ENCODE results near the gene H6PD.

DNA sequence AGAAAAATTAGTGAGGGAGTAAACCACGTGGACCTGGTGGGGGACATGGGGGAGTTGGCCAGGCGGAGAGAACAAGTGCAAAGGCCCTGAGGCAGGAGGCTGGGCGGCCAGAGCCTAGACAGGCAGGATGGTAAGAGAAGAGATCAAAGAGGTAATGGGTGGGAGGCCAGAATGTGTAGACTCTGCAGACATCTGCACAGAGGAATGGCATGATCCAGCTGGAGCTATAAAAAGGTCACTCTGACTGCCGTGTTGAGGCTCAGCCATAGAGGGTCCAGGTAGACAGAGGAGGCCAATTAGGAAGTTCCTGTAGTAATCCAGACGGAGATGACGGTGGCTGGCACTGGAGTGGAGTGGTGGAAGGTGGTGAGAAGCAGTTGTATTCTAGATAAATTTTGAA, 3.6 kb downstream of the H6PD start:
- TF ChIP-seq, protein P1, sequence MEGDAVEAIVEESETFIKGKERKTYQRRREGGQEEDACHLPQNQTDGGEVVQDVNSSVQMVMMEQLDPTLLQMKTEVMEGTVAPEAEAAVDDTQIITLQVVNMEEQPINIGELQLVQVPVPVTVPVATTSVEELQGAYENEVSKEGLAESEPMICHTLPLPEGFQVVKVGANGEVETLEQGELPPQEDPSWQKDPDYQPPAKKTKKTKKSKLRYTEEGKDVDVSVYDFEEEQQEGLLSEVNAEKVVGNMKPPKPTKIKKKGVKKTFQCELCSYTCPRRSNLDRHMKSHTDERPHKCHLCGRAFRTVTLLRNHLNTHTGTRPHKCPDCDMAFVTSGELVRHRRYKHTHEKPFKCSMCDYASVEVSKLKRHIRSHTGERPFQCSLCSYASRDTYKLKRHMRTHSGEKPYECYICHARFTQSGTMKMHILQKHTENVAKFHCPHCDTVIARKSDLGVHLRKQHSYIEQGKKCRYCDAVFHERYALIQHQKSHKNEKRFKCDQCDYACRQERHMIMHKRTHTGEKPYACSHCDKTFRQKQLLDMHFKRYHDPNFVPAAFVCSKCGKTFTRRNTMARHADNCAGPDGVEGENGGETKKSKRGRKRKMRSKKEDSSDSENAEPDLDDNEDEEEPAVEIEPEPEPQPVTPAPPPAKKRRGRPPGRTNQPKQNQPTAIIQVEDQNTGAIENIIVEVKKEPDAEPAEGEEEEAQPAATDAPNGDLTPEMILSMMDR (tag by site-specific recombination; IDR thresholded peaks at IDR 0.05), result no peak
- TF ChIP-seq, protein P2, sequence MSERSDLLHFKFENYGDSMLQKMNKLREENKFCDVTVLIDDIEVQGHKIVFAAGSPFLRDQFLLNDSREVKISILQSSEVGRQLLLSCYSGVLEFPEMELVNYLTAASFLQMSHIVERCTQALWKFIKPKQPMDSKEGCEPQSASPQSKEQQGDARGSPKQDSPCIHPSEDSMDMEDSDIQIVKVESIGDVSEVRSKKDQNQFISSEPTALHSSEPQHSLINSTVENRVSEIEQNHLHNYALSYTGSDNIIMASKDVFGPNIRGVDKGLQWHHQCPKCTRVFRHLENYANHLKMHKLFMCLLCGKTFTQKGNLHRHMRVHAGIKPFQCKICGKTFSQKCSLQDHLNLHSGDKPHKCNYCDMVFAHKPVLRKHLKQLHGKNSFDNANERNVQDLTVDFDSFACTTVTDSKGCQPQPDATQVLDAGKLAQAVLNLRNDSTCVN (tag by site-specific recombination; optimal IDR thresholded peaks at IDR 0.05), result no peak
- no peak for TF ChIP-seq ZNF175 (tag by site-specific recombination; IDR thresholded peaks at IDR 0.05)
- TF ChIP-seq, protein P3, sequence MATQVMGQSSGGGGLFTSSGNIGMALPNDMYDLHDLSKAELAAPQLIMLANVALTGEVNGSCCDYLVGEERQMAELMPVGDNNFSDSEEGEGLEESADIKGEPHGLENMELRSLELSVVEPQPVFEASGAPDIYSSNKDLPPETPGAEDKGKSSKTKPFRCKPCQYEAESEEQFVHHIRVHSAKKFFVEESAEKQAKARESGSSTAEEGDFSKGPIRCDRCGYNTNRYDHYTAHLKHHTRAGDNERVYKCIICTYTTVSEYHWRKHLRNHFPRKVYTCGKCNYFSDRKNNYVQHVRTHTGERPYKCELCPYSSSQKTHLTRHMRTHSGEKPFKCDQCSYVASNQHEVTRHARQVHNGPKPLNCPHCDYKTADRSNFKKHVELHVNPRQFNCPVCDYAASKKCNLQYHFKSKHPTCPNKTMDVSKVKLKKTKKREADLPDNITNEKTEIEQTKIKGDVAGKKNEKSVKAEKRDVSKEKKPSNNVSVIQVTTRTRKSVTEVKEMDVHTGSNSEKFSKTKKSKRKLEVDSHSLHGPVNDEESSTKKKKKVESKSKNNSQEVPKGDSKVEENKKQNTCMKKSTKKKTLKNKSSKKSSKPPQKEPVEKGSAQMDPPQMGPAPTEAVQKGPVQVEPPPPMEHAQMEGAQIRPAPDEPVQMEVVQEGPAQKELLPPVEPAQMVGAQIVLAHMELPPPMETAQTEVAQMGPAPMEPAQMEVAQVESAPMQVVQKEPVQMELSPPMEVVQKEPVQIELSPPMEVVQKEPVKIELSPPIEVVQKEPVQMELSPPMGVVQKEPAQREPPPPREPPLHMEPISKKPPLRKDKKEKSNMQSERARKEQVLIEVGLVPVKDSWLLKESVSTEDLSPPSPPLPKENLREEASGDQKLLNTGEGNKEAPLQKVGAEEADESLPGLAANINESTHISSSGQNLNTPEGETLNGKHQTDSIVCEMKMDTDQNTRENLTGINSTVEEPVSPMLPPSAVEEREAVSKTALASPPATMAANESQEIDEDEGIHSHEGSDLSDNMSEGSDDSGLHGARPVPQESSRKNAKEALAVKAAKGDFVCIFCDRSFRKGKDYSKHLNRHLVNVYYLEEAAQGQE (tag by site-specific recombination; IDR thresholded peaks at IDR 0.05), result no peak
- no peak for TF ChIP-seq ZNF350 (tag by site-specific recombination; IDR thresholded peaks at IDR 0.05)
- no peak for TF ChIP-seq ZNF121 (tag by site-specific recombination; IDR thresholded peaks at IDR 0.05)
- TF ChIP-seq, protein P4, sequence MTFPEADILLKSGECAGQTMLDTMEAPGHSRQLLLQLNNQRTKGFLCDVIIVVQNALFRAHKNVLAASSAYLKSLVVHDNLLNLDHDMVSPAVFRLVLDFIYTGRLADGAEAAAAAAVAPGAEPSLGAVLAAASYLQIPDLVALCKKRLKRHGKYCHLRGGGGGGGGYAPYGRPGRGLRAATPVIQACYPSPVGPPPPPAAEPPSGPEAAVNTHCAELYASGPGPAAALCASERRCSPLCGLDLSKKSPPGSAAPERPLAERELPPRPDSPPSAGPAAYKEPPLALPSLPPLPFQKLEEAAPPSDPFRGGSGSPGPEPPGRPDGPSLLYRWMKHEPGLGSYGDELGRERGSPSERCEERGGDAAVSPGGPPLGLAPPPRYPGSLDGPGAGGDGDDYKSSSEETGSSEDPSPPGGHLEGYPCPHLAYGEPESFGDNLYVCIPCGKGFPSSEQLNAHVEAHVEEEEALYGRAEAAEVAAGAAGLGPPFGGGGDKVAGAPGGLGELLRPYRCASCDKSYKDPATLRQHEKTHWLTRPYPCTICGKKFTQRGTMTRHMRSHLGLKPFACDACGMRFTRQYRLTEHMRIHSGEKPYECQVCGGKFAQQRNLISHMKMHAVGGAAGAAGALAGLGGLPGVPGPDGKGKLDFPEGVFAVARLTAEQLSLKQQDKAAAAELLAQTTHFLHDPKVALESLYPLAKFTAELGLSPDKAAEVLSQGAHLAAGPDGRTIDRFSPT (tag by site-specific recombination; IDR thresholded peaks at IDR 0.05), result no peak
- TF ChIP-seq, protein P5, sequence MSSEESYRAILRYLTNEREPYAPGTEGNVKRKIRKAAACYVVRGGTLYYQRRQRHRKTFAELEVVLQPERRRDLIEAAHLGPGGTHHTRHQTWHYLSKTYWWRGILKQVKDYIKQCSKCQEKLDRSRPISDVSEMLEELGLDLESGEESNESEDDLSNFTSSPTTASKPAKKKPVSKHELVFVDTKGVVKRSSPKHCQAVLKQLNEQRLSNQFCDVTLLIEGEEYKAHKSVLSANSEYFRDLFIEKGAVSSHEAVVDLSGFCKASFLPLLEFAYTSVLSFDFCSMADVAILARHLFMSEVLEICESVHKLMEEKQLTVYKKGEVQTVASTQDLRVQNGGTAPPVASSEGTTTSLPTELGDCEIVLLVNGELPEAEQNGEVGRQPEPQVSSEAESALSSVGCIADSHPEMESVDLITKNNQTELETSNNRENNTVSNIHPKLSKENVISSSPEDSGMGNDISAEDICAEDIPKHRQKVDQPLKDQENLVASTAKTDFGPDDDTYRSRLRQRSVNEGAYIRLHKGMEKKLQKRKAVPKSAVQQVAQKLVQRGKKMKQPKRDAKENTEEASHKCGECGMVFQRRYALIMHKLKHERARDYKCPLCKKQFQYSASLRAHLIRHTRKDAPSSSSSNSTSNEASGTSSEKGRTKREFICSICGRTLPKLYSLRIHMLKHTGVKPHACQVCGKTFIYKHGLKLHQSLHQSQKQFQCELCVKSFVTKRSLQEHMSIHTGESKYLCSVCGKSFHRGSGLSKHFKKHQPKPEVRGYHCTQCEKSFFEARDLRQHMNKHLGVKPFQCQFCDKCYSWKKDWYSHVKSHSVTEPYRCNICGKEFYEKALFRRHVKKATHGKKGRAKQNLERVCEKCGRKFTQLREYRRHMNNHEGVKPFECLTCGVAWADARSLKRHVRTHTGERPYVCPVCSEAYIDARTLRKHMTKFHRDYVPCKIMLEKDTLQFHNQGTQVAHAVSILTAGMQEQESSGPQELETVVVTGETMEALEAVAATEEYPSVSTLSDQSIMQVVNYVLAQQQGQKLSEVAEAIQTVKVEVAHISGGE (tag by site-specific recombination; conservative IDR thresholded peaks at IDR 0.05; ENCODE audit: low read depth), result no peak
- no peak for TF ChIP-seq RBAK (tag by site-specific recombination; IDR thresholded peaks at IDR 0.05)
- TF ChIP-seq, protein P6, sequence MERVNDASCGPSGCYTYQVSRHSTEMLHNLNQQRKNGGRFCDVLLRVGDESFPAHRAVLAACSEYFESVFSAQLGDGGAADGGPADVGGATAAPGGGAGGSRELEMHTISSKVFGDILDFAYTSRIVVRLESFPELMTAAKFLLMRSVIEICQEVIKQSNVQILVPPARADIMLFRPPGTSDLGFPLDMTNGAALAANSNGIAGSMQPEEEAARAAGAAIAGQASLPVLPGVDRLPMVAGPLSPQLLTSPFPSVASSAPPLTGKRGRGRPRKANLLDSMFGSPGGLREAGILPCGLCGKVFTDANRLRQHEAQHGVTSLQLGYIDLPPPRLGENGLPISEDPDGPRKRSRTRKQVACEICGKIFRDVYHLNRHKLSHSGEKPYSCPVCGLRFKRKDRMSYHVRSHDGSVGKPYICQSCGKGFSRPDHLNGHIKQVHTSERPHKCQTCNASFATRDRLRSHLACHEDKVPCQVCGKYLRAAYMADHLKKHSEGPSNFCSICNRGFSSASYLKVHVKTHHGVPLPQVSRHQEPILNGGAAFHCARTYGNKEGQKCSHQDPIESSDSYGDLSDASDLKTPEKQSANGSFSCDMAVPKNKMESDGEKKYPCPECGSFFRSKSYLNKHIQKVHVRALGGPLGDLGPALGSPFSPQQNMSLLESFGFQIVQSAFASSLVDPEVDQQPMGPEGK (tag by site-specific recombination; IDR thresholded peaks at IDR 0.05), result no peak
- no peak for TF ChIP-seq ZNF221 (tag by site-specific recombination; IDR thresholded peaks at IDR 0.05; ENCODE audit: borderline replicate concordance)
- TF ChIP-seq BCL11A (tag by site-specific recombination; IDR thresholded peaks at IDR 0.05; ENCODE audit: low read depth), result no peak
- TF ChIP-seq, protein P7, sequence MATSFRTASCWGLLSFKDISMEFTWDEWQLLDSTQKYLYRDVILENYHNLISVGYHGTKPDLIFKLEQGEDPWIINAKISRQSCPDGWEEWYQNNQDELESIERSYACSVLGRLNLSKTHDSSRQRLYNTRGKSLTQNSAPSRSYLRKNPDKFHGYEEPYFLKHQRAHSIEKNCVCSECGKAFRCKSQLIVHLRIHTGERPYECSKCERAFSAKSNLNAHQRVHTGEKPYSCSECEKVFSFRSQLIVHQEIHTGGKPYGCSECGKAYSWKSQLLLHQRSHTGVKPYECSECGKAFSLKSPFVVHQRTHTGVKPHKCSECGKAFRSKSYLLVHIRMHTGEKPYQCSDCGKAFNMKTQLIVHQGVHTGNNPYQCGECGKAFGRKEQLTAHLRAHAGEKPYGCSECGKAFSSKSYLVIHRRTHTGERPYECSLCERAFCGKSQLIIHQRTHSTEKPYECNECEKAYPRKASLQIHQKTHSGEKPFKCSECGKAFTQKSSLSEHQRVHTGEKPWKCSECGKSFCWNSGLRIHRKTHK (tag by site-specific recombination; IDR thresholded peaks at IDR 0.05), result no peak
- TF ChIP-seq ZNF248 (tag by site-specific recombination; IDR thresholded peaks at IDR 0.05), result no peak
